GM18870 (cell line): ENCODE results near the gene C1orf35.

ENCODE experiments used
- ATAC-seq: cut with Tn5 transposase; IDR thresholded peaks from one replicate; pipeline ENCODE4 v1.9.1; 2021; ENCODE audit warnings: moderate library complexity; ENCODE audit not compliant: unreplicated experiment

The C1orf35 gene

DNA sequence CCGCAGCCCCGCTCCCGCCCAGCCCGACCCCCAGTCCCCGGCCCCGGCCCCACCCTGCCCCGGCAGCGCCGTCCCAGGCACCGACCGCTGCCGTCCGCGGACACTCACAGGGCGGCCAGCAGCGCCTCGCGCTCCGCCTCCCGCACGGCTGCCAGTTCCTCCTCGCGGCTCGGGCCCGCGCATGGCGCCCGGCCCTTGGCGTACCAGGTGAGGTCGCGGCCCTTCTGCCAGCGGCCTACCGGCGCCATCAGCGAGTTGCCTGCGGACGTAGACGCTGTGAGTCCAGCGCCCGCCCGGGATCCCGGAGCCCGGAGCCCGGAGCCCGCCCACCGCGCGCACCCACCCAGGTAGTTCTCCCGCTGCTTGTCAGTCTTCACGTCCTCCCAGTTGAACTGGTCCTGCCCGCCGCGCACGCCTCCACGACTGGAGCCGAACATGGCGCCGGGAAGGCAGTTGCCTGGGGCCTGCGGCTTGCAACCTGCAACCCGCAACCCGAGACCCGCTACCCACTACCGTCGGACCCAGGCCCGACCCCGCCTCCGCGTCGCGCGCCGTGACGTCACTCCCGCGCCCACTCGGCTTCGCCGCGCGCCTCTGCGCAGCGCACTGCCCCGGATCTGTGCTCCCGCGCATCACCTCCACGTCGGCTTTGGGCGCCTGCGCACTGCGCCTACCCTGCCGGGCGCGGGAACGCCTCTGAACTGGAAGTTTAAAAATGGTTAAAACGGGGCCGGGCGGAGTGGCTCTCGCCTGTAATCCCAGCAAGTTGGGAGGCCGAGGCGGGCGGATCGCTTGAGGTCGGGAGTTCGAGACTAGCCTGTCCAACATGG, at the start of gene C1orf35:
Gene C1orf35 (minus strand): TSS at position 535 of the 830 bp plus-strand sequence. CDS start 98 bp downstream, at position 437.
- peak; percentile 46 for ATAC-seq

- no peak for ATAC-seq
Measured at GRCh38 chr1:228152918-228153258, 49.8 kb upstream of the C1orf35 start.

GRCh38 chr1:228152097-228152917, 49.2 kb upstream of the C1orf35 start:
- no peak for ATAC-seq

- no peak for ATAC-seq
Measured at GRCh38 chr1:228151180-228151925, 48.2 kb upstream of the C1orf35 start.

DNA sequence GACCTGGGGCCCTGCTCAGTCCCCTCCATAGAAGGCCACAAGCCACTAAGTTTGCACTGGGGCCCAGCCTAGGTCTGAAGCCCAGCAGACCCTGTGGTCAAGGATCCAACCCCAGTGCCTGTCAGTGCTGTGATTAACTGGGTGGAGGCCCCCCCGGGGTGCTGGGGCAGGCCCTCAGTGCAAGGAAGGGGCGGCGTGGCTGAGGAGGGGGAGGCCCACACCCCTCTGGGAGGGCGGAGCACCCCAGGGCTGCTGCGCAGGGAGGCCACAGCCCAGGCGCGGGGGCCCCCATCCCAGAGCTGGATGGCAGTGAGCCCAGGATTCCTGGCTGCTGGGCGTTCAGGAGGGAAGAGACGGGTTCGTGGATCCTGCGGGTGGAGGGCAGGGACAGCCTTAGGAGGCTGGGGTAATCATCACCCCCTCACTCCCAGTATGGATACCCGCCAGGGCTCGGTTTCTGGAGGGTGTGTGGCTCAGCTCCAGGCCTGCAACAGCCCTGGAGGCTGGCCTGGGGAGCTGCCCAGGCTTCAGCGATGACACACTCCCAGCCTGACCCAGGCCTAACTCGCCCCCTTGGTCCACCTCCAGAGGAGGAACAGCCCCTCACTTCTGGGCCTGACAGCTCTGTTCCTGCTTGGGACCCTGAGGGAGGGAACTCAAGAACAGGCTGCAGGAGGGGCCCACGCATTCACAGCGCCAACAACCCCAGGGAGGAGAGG, 47.5 kb upstream of the C1orf35 start:
- no peak for ATAC-seq

GRCh38 chr1:228150120-228150460, 47.0 kb upstream of the C1orf35 start:
- ATAC-seq = no peak

DNA sequence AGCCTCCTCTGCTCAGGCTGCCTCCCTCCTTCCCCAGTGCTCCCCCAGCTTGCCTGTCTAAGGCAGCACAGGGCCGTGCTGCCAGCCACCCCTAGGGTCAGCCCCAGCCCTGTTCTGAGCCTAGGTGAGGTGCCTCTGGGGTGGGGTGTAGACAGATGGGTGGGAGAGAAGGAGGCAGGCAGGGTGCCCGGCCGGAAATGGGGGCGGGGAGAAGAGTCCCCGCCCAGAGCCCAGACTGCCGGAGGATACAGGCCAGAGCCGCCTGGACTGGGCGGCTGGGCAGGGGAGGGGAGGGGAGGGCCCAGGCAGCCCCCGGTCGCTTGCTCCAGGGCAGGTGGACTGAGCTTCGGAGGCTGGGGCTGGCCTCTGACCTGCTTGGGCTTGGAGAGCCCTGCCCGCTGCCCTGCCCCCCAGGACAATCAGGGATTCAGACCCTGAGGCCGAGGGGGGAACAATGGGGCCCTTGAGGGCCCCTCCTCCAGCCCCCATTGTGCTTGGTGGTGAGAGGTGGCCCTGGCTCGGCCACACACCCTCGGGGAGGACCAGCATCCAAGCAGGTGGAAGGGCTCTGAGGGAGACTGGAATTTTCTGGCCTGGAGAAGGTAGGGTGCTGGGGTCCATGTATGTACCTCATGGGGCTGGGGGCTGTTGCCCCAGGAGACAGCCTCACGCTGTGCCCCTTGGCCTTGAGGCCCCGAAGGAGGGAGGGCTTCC, 46.4 kb upstream of the C1orf35 start, which contains the start of gene GJC2:
Gene GJC2 (plus strand): TSS at position 525 of the 714 bp plus-strand sequence. CDS start 7,829 bp downstream, outside the sequence.
- no peak for ATAC-seq

- no peak for ATAC-seq
Measured at GRCh38 chr1:228148935-228149405, 45.8 kb upstream of the C1orf35 start.

- no peak for ATAC-seq
Measured at GRCh38 chr1:228148196-228148861, 45.2 kb upstream of the C1orf35 start.

DNA sequence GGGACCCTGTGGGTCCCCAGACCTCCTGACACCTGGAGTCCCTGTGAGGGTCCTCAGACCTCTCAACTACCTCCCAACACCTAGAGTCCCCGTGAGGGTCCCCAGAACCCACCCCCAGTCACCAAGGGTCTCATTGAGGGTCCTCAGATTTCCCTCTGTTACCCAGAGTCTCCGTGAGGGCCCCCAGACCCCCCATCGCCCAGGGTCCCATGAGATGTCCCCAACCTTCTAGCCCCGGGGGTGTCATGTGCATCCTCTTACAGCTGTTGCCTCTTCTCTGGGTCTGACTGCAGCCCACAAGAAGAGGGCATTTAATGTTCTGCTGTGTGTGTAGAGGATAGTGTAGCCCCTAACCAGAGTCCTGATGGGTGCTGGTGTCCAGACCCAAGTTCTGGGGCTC, 44.6 kb upstream of the C1orf35 start:
- no peak for ATAC-seq

DNA sequence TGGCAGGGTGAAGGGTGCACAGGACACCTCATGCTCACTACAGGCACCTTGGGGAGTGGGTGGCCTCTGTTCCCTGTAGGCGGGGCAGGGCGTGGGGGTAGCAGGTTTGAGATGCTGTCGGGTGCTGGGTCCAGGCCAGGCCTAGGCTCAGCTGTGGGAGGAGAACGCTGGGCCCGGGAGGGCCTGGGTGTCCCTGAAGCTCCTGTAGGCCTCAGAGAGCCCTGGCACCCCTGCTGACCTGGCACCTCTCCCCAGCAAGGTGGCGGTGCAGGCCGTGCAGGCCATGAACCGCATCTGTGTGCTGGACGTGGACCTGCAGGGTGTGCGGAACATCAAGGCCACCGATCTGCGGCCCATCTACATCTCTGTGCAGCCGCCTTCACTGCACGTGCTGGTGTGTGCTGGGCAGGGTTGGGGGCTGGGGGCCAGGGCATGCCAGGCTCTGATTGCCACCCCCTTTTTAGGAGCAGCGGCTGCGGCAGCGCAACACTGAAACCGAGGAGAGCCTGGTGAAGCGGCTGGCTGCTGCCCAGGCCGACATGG, 44.1 kb upstream of the C1orf35 start:
- no peak for ATAC-seq

GRCh38 chr1:228146417-228147150, 43.5 kb upstream of the C1orf35 start:
- no peak for ATAC-seq

DNA sequence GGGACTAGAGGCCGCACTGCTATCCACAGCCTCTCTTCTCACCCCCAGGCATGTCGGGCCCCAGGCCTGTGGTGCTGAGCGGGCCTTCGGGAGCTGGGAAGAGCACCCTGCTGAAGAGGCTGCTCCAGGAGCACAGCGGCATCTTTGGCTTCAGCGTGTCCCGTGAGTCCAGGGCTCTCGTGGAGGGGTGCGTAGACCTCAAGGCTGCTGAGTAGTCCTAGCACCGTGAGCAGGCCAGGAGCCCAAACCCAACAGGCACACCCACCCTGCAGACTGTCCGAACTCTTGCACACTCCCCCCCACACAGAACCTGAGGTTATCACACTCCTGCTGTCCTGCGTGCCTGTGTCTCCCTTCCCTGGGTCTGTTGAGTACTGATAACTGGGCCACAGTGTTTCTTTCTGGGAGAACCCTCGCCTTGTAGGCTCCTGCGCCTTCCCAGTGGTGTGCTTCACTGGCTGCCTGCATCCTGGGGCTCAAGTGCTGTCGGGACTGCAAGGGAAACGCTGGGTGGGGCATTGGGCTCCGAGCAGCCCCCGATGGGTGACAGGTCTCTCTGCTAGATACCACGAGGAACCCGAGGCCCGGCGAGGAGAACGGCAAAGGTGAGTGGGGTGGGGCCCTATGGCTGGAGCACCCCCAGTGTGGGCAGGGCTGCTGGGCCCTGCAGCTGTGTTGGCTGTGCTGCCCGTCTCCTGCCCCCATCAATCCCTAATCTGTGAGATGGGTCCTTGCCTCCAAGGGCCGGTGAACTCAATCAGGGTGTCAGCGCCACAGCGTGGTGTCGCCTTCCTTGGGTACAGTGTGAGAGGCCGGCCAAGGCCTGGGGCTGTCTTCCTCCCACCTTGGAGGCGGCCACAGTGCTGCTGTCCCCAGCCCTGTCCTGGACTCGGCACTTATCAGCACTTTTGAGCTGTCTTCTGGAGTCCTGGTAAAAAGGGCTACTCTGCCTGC, 42.6 kb upstream of the C1orf35 start:
- no peak for ATAC-seq

DNA sequence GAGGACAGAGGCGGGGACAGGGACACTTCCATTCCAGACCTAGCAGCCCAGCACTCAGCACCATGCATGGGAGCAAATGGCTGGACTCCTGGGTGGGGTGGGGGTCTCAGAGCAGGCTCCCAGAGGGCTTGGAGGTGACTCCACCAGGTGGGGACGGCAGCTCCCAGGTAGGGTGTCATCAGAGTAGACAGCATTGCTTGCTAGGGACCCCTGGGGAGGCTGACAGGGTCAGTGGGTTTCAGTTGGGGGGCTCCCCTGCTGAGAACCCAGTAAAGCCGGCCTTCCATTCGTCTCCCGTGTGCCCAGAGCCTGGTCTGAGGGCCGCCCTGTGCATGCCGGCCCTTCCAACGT, 41.8 kb upstream of the C1orf35 start:
- ATAC-seq = no peak

DNA sequence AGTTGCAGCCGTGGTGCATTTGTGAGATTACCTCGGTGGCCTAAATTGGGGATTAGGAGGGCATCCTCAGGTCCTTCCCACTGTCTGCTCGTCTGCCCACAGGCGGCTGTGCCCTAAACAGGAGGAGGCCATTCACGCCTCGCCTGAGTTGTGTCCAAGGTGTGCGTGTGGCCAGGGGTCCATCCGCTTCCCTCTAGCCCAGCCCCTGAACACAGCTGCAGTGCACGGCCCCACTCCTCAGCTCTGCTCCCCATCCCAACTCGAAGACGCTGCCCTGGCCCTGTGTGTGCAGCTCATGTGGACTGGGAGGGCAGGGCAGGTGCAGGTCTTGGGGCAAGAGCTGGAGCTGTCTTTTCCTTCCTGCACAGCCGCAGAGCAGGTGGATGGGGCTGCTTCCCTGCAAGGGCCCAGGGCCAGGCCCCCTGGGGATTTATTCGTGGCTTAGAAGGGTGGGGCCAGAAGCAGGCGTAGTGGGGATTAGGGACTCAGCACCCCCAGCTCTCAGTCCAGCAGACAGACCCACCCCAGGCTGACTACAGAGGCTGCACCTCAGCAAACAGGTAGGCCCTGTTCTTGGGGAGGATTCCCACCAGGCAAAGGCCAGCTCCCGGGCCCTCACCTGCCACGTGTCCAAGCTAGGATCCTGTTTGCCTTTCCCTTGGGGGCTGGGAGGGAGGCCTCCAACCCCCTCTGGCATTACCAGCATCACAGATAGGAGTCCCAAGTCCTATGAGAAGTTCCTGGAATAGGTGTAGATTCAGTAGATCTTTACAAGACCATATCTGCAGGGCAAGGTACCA, 41.3 kb upstream of the C1orf35 start:
- ATAC-seq = no peak

GRCh38 chr1:228143480-228144192, 40.5 kb upstream of the C1orf35 start:
- ATAC-seq = no peak
